GM12865 (cell line): Measurements from ENCODE around the gene USP33.
"Not testable (repeated sequence)": the region's sequence is repeated elsewhere in the genome, so short reads cannot be mapped to it uniquely, and the experiment has no call there.

Experiments
- DNase-seq: peaks from one replicate; pipeline ENCODE4 v3.0.0; 2010; ENCODE audit warnings: low read depth
- H3K4me3 ChIP-seq: 2 replicates; pipeline ENCODE4 v1.5.1; 2011; ENCODE audit warnings: mild to moderate bottlenecking, low read depth, low read length, control low read depth
- TF ChIP-seq, protein P1 (sequence below): IDR thresholded peaks from 2 replicates; pipeline ENCODE4 v1.5.1; 2011; ENCODE audit warnings: low read length, control low read depth, low read depth, inconsistent platforms; ENCODE audit not compliant: insufficient read depth; ENCODE audit errors: missing control alignments

The USP33 gene

DNA sequence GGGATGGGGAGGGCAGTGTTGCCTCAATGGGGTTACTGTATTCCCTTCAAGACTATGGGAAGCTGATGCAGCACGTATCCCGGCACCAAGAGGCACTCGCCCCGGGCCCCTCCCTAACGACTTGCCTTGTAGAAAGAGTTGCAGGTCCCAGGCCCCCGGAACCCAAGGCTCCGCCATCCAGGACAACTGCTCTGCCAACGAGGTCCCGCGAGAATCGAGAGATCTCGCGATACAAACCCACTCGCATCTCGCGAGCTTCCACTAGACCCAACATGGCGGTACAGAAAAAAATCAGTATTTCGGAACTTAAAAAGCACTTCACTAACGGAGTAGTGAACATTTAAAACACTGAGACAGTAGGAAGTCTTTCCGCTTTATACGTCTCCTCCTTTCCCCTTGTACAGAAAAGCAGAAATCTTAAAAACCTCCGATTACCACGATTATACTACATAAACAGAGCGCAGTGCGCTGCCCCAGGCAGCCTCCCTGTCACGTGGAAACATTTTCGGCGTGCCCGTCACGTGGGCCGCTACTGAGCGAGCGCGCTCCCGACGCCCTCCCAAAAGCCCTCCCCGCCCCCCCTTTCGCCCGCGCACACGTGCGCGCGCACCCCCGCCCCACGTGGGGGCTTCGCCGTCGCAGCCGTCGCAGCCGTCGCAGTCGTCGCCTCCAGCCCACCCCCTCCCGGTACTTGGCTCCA lies 77.0 kb downstream of the USP33 start, which contains the start of gene ZZZ3:
Gene ZZZ3 (minus strand): TSS at position 199 of the 700 bp plus-strand sequence. CDS start 49,304 bp downstream, outside the sequence.
- H3K4me3 ChIP-seq, result peak within 1 kb of the TSS; percentile 87
- TF ChIP-seq, protein P1, sequence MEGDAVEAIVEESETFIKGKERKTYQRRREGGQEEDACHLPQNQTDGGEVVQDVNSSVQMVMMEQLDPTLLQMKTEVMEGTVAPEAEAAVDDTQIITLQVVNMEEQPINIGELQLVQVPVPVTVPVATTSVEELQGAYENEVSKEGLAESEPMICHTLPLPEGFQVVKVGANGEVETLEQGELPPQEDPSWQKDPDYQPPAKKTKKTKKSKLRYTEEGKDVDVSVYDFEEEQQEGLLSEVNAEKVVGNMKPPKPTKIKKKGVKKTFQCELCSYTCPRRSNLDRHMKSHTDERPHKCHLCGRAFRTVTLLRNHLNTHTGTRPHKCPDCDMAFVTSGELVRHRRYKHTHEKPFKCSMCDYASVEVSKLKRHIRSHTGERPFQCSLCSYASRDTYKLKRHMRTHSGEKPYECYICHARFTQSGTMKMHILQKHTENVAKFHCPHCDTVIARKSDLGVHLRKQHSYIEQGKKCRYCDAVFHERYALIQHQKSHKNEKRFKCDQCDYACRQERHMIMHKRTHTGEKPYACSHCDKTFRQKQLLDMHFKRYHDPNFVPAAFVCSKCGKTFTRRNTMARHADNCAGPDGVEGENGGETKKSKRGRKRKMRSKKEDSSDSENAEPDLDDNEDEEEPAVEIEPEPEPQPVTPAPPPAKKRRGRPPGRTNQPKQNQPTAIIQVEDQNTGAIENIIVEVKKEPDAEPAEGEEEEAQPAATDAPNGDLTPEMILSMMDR, result no peak
- DNase-seq, result peak; percentile 97

DNA sequence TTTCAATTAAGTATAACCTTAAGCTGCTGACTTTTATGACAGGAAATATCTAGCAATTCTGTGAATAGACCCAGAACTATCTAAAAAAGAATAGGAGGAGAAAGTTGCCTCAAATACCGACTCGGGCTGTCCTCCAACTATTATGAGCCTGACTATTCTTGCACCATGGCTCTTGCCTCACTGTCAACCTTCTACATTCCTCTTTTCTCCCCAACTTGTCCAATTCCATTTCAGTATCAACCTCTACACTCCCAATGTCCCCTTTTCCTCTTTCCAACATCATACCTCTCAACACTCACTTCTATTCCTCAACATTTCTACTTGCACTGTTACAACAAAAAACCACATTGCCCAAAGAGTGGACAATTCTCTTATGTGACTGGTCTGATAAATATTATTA lies 79.5 kb downstream of the USP33 start:
- H3K4me3 ChIP-seq, result peak overlapping the region; percentile 87; the same call in 1 of the 2 replicates
- DNase-seq, result no peak
- TF ChIP-seq, protein P1, result no peak

DNA sequence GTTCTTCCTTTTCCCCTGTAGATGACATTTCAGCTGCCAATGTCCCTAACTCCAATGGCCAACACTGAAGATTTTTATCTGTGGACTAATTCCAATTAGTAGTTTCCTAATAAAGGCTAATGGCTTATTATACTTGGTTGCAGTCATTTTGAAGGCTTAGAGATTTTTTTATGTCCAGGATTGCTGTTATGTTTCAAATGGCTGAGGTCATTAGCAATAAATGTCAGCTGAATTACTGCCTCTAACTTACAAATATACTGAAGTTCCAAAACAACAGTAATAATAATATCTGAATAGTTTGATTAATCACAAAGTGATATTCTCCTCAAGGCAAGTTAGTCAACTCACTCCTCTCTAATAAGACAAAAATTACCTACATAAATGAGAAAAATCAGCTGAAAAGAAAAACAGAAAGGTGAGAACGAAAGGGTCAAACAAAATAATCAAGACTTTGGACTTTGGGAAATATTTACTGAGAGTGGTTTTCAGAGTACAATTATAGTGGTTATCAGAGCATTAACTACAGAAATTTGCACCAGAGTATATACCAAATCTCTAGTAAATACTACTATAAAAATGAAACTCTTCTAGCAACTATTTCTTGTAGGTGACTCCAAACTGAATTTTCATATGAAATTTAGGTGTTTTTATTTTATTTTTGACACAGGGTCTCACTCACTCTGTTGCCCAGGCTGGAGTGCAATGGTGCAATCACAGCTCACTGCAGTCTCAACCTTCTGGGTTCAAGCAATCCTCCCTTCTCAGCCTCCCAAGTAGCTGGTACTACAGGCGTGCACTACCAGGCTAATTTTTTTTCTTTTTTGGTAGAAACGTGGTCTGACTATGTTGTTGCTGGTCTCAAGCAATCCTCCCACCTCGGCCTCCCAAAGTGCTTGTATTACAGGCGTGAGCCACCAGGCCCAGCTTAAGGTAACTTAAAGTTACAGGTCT lies 80.7 kb downstream of the USP33 start:
- H3K4me3 ChIP-seq, result no peak overlapping the region
- TF ChIP-seq, protein P1, result no peak
- DNase-seq, result no peak

DNA sequence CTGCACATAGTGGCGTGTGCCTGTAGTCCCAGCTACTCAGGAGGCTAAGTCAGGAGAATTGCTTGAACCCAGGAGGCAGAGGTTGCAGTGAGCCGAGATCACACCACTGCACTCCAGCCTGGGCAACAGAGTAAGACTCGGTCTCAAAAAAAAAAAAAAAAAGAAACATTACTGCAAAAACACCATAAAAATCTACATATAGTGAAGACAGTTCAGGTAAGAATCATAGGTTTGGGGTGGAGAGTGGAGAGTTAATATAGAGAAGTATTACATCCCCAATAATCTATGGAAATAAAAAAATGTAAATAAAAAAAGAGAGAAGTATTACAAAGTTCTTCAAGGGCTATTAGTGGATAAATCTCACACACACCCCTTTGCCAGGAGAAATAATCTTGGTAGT lies 84.8 kb downstream of the USP33 start:
- H3K4me3 ChIP-seq, DNase-seq: not testable (repeated sequence)

DNA sequence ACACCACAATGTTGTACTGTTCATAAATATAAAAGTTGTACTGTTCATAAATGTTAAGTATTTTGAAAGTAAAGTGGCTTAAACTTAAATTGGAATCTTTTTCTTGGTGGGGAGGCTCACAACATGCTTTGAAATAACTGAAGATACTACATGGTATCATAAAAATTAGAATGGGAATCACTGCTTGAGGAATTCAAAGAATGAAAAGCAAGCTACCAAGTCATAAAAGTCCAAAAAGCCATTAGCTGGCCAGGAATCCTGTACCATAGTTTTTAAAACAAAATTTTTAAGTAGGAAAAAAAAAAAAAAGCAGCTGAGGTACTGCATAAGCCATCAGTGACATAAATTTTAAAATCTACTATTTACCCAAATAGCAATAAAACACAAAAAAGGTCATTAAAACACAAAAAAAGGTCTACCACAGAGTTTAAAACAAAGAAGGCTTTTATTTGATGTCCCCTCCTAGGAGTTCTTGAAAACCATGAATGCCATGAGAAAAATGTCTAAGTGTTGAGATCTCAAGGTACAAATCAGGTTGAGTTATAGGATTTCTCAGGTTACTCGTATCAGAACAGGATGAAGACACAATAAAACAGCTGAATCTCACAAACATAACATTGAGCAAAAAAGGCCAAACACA lies 85.8 kb downstream of the USP33 start:
- no peak overlapping the region for H3K4me3 ChIP-seq
- TF ChIP-seq, protein P1, result no peak
- no peak for DNase-seq

DNA sequence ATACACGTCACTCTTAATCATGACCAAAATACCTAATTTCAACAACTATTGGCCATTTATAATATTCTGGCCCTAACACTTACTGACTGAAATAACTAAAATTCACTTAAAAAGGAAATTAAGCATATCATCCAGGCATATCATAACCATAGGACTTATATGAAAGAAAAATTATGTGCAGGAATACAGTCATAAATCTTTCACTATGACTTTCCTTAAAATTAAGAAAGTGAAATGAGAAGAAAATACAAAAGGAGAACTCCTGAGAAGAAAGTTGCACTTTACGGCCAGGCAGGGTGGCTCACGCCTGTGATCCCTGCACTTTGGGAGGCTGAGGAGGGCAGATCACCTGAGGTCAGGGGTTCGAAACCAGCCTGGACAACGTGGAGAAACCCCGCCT lies 86.6 kb downstream of the USP33 start:
- H3K4me3 ChIP-seq, result no peak overlapping the region
- DNase-seq, result no peak
- TF ChIP-seq, protein P1, result no peak

DNA sequence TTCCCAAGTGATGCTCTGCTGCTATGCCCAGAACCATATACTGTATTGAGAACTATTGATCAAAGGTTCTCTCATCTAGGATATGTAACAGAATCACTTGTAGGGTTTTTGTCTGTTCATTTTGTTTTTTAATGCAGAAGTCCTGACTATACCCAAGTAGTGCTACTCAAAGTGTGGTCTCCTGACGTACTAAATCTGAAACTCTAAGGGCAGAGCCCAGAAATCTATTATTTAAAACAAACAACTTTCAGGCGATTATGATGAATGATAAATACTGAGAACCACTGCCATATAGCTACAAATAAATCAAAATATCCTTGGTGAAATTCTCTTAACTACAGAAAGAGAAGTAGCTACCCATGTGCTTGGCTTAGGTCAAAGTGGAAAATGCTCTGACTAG lies 87.3 kb downstream of the USP33 start:
- peak overlapping the region; percentile 48 for H3K4me3 ChIP-seq
- peak; percentile 24 for DNase-seq
- TF ChIP-seq, protein P1, result no peak
